Measurements from ENCODE around the gene CMAS. TPM values are rescaled to one million over a fixed set of nuclear protein-coding genes. Genes with fewer than 3 reads are reported as not detected.
A peak's percentile ranks its signal among the peaks of the same experiment; 100 is the strongest.
"Not testable (repeated sequence)": the region's sequence is repeated elsewhere in the genome, so short reads cannot be mapped to it uniquely, and the experiment has no call there.

CMAS gene
- total and polyA plus RNA-seq, 2 experiments from 2014 or later: 53.7 to 79.9 TPM

GRCh38 chr12:22089486-22089885, 43.5 kb downstream of the CMAS start:
- Histone ChIP-seq H3K36me3 (replicated peaks; ENCODE audit: insufficient read depth, low read depth) (no peaks in the 10 kb centered on the region), H3K79me2 (no peaks in the 10 kb centered on the region), H3K9me2 (replicated peaks; ENCODE audit: insufficient read depth) (no peaks in the 10 kb centered on the region), H3K27ac (no peak overlapping the region), H2AFZ (no peak overlapping the region), H3K4me2 (no peak overlapping the region), H3K4me1 (ENCODE audit: insufficient read depth) (no peaks in the 10 kb centered on the region), H3K4me3 (no peak overlapping the region), H3K27me3 (no peaks in the 10 kb centered on the region), H3K9me3 (ENCODE audit: low read depth) (no peaks in the 10 kb centered on the region), H4K20me1 (ENCODE audit: insufficient read depth, poor library complexity, severe bottlenecking) (no peaks in the 10 kb centered on the region)
- DNase-seq (ENCODE audit: low spot score): no peak
- TF ChIP-seq, protein P1, sequence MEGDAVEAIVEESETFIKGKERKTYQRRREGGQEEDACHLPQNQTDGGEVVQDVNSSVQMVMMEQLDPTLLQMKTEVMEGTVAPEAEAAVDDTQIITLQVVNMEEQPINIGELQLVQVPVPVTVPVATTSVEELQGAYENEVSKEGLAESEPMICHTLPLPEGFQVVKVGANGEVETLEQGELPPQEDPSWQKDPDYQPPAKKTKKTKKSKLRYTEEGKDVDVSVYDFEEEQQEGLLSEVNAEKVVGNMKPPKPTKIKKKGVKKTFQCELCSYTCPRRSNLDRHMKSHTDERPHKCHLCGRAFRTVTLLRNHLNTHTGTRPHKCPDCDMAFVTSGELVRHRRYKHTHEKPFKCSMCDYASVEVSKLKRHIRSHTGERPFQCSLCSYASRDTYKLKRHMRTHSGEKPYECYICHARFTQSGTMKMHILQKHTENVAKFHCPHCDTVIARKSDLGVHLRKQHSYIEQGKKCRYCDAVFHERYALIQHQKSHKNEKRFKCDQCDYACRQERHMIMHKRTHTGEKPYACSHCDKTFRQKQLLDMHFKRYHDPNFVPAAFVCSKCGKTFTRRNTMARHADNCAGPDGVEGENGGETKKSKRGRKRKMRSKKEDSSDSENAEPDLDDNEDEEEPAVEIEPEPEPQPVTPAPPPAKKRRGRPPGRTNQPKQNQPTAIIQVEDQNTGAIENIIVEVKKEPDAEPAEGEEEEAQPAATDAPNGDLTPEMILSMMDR (IDR thresholded peaks at IDR 0.05; ENCODE audit: poor library complexity): no peak
- TF ChIP-seq EZH2 (IDR thresholded peaks at IDR 0.05; ENCODE audit: borderline replicate concordance): no peak
- TF ChIP-seq EZH2phosphoT487 (IDR thresholded peaks at IDR 0.05; ENCODE audit: low read depth, severe bottlenecking, unreplicated experiment): no peak
- 79% methylated on average over 2 of the region's 2 CpGs for whole genome bisulfite sequencing (ENCODE audit: low lambda C conversion rate, missing lambda C conversion rate)

- not testable (repeated sequence) for H3K27me3 ChIP-seq; H3K36me3 ChIP-seq (replicated peaks; ENCODE audit: insufficient read depth, low read depth); H2AFZ ChIP-seq; H3K4me2 ChIP-seq; H4K20me1 ChIP-seq (ENCODE audit: insufficient read depth, poor library complexity, severe bottlenecking); DNase-seq (ENCODE audit: low spot score); H3K9me2 ChIP-seq (replicated peaks; ENCODE audit: insufficient read depth); H3K4me1 ChIP-seq (ENCODE audit: insufficient read depth); H3K79me2 ChIP-seq; H3K4me3 ChIP-seq; H3K27ac ChIP-seq; H3K9me3 ChIP-seq (ENCODE audit: low read depth)
- WGBS (ENCODE audit: low lambda C conversion rate, missing lambda C conversion rate): 80% methylated on average over 2 of the region's 2 CpGs
These were observed 53.0 kb downstream of the CMAS start for GRCh38 chr12:22099062-22099461.

GRCh38 chr12:22100958-22101748, 55.1 kb downstream of the CMAS start:
- no peaks in the 10 kb centered on the region for H3K79me2 ChIP-seq
- DNase-seq (ENCODE audit: low spot score): peak; percentile 57
- no peak overlapping the region for H2AFZ ChIP-seq
- H3K9me2 ChIP-seq (replicated peaks; ENCODE audit: insufficient read depth): no peaks in the 10 kb centered on the region
- H3K27me3 ChIP-seq: no peaks in the 10 kb centered on the region
- 72% methylated on average over 6 of the region's 6 CpGs for WGBS (ENCODE audit: low lambda C conversion rate, missing lambda C conversion rate)
- no peaks in the 10 kb centered on the region for H4K20me1 ChIP-seq (ENCODE audit: insufficient read depth, poor library complexity, severe bottlenecking)
- no peak overlapping the region for H3K4me2 ChIP-seq
- no peak overlapping the region for H3K27ac ChIP-seq
- H3K9me3 ChIP-seq (ENCODE audit: low read depth): no peaks in the 10 kb centered on the region
- H3K36me3 ChIP-seq (replicated peaks; ENCODE audit: insufficient read depth, low read depth): no peaks in the 10 kb centered on the region
- no peak overlapping the region for H3K4me3 ChIP-seq
- no peaks in the 10 kb centered on the region for H3K4me1 ChIP-seq (ENCODE audit: insufficient read depth)
- TF ChIP-seq, protein P1 (IDR thresholded peaks at IDR 0.05; ENCODE audit: poor library complexity): peak; percentile 42
- TF ChIP-seq EZH2phosphoT487 (IDR thresholded peaks at IDR 0.05; ENCODE audit: low read depth, severe bottlenecking, unreplicated experiment): no peak

DNA sequence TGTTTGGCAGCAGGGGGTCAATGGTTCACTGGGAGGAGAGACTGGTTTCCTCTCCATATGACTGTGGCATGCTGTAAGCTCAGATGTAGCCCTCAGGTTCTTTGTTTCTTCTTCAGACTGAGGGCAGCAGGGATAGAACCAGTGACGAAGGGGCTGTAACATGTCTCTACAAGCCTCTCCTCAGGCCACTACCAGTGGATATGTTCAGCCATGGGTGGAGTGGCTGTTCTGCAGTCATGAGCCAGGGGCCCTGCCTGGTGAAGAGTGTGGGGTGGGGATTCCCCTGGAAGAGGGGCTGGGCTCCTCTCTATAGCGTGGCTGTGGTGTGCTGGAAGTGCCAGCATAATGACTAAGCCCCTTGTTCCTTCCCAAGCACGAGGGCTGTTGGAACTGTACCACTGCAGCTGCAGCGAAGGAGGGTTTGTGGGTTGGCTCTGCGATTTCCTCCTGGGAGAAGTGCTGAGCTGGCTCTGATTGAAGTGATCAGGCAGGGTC, 55.8 kb downstream of the CMAS start:
- DNase-seq (ENCODE audit: low spot score): no peak
- H3K79me2 ChIP-seq: no peaks in the 10 kb centered on the region
- H3K36me3 ChIP-seq (replicated peaks; ENCODE audit: insufficient read depth, low read depth): no peaks in the 10 kb centered on the region
- H3K4me3 ChIP-seq: no peak overlapping the region
- H3K27me3 ChIP-seq: no peaks in the 10 kb centered on the region
- no peaks in the 10 kb centered on the region for H3K9me2 ChIP-seq (replicated peaks; ENCODE audit: insufficient read depth)
- H3K4me2 ChIP-seq: no peak overlapping the region
- H3K27ac ChIP-seq: no peak overlapping the region
- no peaks in the 10 kb centered on the region for H3K9me3 ChIP-seq (ENCODE audit: low read depth)
- no peaks in the 10 kb centered on the region for H3K4me1 ChIP-seq (ENCODE audit: insufficient read depth)
- no peaks in the 10 kb centered on the region for H4K20me1 ChIP-seq (ENCODE audit: insufficient read depth, poor library complexity, severe bottlenecking)
- TF ChIP-seq EZH2 (IDR thresholded peaks at IDR 0.05; ENCODE audit: borderline replicate concordance): no peak
- TF ChIP-seq, protein P1 (IDR thresholded peaks at IDR 0.05; ENCODE audit: poor library complexity): no peak
- no peak for TF ChIP-seq EZH2phosphoT487 (IDR thresholded peaks at IDR 0.05; ENCODE audit: low read depth, severe bottlenecking, unreplicated experiment)
- 78% methylated on average over 5 of the region's 5 CpGs for WGBS (ENCODE audit: low lambda C conversion rate, missing lambda C conversion rate)
- H2AFZ ChIP-seq: no peak overlapping the region
